Stimulated activated naive B cell treated with anti-CD40 and anti-IgM and Interleukin-4, amounts not matched to agents 10 μg/mL and 1 μg/mL and 100 μg/mL, for 72 hours (primary cell): Measurements from ENCODE around the gene SPINK7.
"Not testable (repeated sequence)": the region's sequence is repeated elsewhere in the genome, so short reads cannot be mapped to it uniquely, and the experiment has no call there.

ENCODE experiments used
- ATAC-seq, 2 donors: fragments of 150-1000 bp; cut with Tn5 transposase; replicated peaks; 2 replicates each; pipeline ENCODE4 v1.10.0; 2021; ENCODE audit warnings: moderate library complexity in 1 of 2
- DNase-seq: peaks from one replicate; pipeline ENCODE4 v3.0.0; 2021
- H3K27ac Mint-ChIP-seq: one replicate; pipeline ENCODE4 v1.8.0; 2022; ENCODE audit warnings: mild to moderate bottlenecking, mixed read lengths
- H3K27me3 Mint-ChIP-seq, 2 donors: one replicate each; pipeline ENCODE4 v1.8.0; 2022; ENCODE audit warnings: mixed read lengths in 2 of 2
- H3K36me3 Mint-ChIP-seq, 2 donors: one replicate each; pipeline ENCODE4 v1.8.0; 2022; ENCODE audit warnings: mixed read lengths in 2 of 2, mild to moderate bottlenecking in 1 of 2
- H3K4me1 Mint-ChIP-seq, 2 donors: one replicate each; pipeline ENCODE4 v1.8.0; 2022; ENCODE audit warnings: mixed read lengths in 2 of 2, mild to moderate bottlenecking in 1 of 2
- H3K4me3 Mint-ChIP-seq, 2 donors: one replicate each; pipeline ENCODE4 v1.8.0; 2022; ENCODE audit warnings: mild to moderate bottlenecking in 2 of 2, mixed read lengths in 2 of 2, moderate library complexity in 1 of 2
- H3K9me3 Mint-ChIP-seq, 2 donors: one replicate each; pipeline ENCODE4 v1.8.0; 2022; ENCODE audit warnings: mixed read lengths in 2 of 2, mild to moderate bottlenecking in 1 of 2

The SPINK7 gene

GRCh38 chr5:148320011-148320963 lies 8.1 kb downstream of the SPINK7 start:
- H3K9me3 Mint-ChIP-seq, H3K36me3 Mint-ChIP-seq, H3K27ac Mint-ChIP-seq, DNase-seq, H3K27me3 Mint-ChIP-seq, ATAC-seq, H3K4me1 Mint-ChIP-seq: not testable (repeated sequence)
- peak overlapping the region; percentile 46 to 53 for H3K4me3 Mint-ChIP-seq

GRCh38 chr5:148333262-148333849 lies 21.1 kb downstream of the SPINK7 start:
- ATAC-seq (no peak), DNase-seq (no peak)
- H3K27ac Mint-ChIP-seq = no peak overlapping the region
- H3K4me1 Mint-ChIP-seq = peaks cover 0 to 5% of the 10 kb centered on the region in 2 donors
- H3K27me3 Mint-ChIP-seq = no peaks in the 10 kb centered on the region
- H3K9me3 Mint-ChIP-seq = peaks cover 10 to 14% of the 10 kb centered on the region in 2 donors
- H3K4me3 Mint-ChIP-seq = no peak overlapping the region
- H3K36me3 Mint-ChIP-seq = peaks cover 5 to 11% of the 10 kb centered on the region in 2 donors

DNA sequence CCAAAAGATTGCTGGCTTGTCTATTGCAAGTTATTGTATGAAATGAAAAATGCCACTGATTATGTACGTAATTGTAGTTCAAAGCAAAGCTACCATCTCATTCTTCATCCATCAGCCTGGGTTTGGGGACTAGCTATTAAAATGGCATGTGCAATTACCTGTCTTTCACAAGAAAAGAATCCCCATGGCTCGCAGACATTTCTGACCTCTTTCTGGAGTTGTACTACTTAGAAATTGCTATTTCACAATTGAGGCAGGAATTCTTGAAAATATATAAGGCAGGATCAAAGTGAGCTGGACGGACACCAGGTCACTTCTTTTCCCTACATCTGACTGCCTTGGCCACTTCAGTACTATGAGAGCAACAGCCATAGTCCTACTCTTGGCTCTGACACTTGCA lies 23.0 kb downstream of the SPINK7 start, which contains the start of gene SPINK9:
Gene SPINK9 (plus strand): TSS at position 301 of the 400 bp plus-strand sequence. CDS start 55 bp downstream, at position 356.
- Mint-ChIP-seq H3K27ac (no peak within 1 kb of the TSS), H3K9me3 (peaks cover 4 to 6% of the 10 kb centered on the region in 2 donors), H3K36me3 (peaks cover 5 to 8% of the 10 kb centered on the region in 2 donors), H3K27me3 (no peaks in the 10 kb centered on the region), H3K4me3 (no peak within 1 kb of the TSS), H3K4me1 (peaks cover 0 to 5% of the 10 kb centered on the region in 2 donors)
- DNase-seq (no peak), ATAC-seq (no peak)

DNA sequence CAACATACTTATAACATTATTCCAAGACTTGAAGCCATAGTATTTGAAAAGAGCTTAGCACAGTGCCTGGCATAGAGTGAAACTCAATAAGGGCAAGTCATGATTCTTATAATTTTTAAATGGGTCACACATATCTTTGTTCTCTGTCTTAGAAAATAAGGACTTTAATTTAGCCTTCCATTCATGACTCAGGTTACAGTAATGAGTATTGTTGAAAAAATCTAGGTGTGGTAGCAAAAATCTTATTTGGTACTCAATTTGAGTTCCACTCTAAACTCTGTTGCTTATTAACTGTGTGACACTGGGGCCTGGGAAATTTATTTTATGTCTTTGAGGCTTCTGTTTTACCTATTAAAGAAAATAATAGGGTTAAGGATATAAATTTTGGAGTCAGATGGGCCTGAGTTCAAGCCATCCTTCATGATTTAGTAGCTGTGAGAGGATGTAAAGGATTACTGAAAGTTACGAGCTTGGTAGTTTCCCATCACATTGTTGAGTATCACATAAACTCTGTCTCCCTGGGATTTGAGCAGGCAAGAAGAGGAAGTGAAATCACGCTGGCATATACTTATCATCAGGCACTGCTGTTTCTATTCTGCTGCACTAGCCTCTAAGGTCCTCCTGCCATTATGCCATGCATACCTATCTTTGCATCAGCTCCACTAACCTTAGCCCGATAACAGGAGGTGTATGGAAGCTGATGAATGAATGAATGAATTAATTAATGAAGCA lies 24.6 kb downstream of the SPINK7 start:
- Mint-ChIP-seq H3K4me3 (no peak overlapping the region), H3K27me3 (no peaks in the 10 kb centered on the region), H3K27ac (no peak overlapping the region), H3K9me3 (peaks cover 0 to 1% of the 10 kb centered on the region in 2 donors), H3K4me1 (peaks cover 0 to 5% of the 10 kb centered on the region in 2 donors), H3K36me3 (peaks cover 2 to 3% of the 10 kb centered on the region in 2 donors)
- peak; percentile 68 to 81 for ATAC-seq
- DNase-seq = peak; percentile 0

DNA sequence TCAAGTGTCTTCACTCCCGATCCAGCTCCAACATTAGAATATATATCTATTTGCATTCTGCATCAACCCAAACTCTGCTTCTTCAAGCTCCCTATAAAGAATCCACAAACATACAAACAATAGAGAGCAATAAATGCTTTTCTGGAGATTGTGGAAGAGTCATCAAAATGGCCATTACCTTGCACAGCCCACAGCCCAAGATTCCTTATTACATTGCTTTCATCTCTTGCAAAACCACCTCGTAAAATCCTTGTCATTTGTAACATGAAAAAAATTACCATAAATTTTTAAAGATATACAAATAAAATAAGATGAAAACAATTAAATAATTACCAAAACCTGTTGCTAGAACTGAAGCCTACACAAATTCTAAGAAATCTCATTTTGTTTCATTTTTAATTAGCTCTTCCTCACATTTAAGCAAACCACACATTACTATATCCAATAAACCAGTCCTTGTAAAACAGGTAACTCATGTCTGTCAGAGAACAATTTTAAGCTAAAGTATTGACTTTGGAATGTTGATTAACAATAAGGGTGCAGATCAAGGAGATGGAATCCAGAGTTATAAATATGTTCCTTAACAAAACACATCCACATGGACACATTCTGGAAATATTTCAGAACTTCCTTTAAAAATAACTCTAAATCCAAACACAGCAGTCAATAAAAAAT lies 30.3 kb downstream of the SPINK7 start:
- Mint-ChIP-seq H3K9me3 (peaks cover 0 to 1% of the 10 kb centered on the region in 2 donors), H3K4me3 (no peak overlapping the region), H3K27ac (no peak overlapping the region), H3K36me3 (peaks cover 2 to 4% of the 10 kb centered on the region in 2 donors), H3K4me1 (no peaks in the 10 kb centered on the region), H3K27me3 (no peaks in the 10 kb centered on the region)
- ATAC-seq (no peak), DNase-seq (no peak)

GRCh38 chr5:148343046-148343407 lies 30.8 kb downstream of the SPINK7 start:
- Mint-ChIP-seq H3K27me3 (no peaks in the 10 kb centered on the region), H3K36me3 (peaks cover 2 to 4% of the 10 kb centered on the region in 2 donors)
- ATAC-seq = no peak

GRCh38 chr5:148343603-148344487 lies 31.6 kb downstream of the SPINK7 start:
- H3K27ac Mint-ChIP-seq = no peak overlapping the region
- H3K27me3 Mint-ChIP-seq = no peaks in the 10 kb centered on the region
- H3K4me3 Mint-ChIP-seq = no peak overlapping the region
- DNase-seq (no peak), ATAC-seq (no peak)
- peaks cover 0 to 1% of the 10 kb centered on the region in 2 donors for H3K9me3 Mint-ChIP-seq
- H3K36me3 Mint-ChIP-seq = peaks cover 2 to 4% of the 10 kb centered on the region in 2 donors
- H3K4me1 Mint-ChIP-seq = no peaks in the 10 kb centered on the region

More at GRCh38 chr5:148343046-148343407, 30.8 kb downstream of the SPINK7 start:
- H3K27ac Mint-ChIP-seq = no peak overlapping the region
- no peaks in the 10 kb centered on the region for H3K4me1 Mint-ChIP-seq
- DNase-seq = no peak
- peaks cover 0 to 1% of the 10 kb centered on the region in 2 donors for H3K9me3 Mint-ChIP-seq
- H3K4me3 Mint-ChIP-seq = no peak overlapping the region

GRCh38 chr5:148347706-148348105 lies 35.5 kb downstream of the SPINK7 start:
- Mint-ChIP-seq H3K36me3 (peaks cover 3 to 8% of the 10 kb centered on the region in 2 donors), H3K4me3 (no peak overlapping the region), H3K27me3 (no peaks in the 10 kb centered on the region), H3K4me1 (no peaks in the 10 kb centered on the region), H3K9me3 (peaks cover 0 to 2% of the 10 kb centered on the region in 2 donors), H3K27ac (no peak overlapping the region)
- no peak for DNase-seq
- no peak for ATAC-seq

GRCh38 chr5:148352696-148353095 lies 40.5 kb downstream of the SPINK7 start:
- peaks cover 0 to 4% of the 10 kb centered on the region in 2 donors for H3K4me1 Mint-ChIP-seq

DNA sequence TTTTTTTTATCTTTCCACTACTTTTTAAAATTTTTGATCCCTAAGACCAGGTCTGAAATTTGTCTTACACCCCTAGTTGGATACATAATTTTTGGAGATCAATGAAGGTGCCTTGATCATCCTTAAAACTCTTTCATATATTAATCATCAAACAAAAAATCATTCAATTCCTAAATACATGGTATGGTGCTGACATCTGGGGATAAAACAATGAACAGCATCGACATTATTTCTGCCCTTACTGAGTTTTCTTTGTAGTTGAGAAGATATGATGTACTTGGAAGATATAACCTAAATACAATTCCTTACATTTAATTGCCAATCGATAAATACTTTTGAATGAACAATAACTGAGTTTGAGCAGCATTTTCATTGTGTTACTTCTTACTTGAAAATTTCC lies 41.4 kb downstream of the SPINK7 start:
- no peak overlapping the region for H3K27ac Mint-ChIP-seq
- peaks cover 0 to 2% of the 10 kb centered on the region in 2 donors for H3K9me3 Mint-ChIP-seq
- no peak for DNase-seq
- H3K36me3 Mint-ChIP-seq = peaks cover 3 to 8% of the 10 kb centered on the region in 2 donors
- H3K4me3 Mint-ChIP-seq = no peak overlapping the region
- ATAC-seq = no peak
- H3K4me1 Mint-ChIP-seq = peaks cover 0 to 4% of the 10 kb centered on the region in 2 donors
- no peaks in the 10 kb centered on the region for H3K27me3 Mint-ChIP-seq

More at GRCh38 chr5:148352696-148353095, 40.5 kb downstream of the SPINK7 start:
- no peak overlapping the region for H3K27ac Mint-ChIP-seq
- DNase-seq = no peak
- no peaks in the 10 kb centered on the region for H3K27me3 Mint-ChIP-seq
- H3K9me3 Mint-ChIP-seq = peaks cover 0 to 2% of the 10 kb centered on the region in 2 donors
- ATAC-seq = no peak
- H3K4me3 Mint-ChIP-seq = no peak overlapping the region
- peaks cover 3 to 8% of the 10 kb centered on the region in 2 donors for H3K36me3 Mint-ChIP-seq

DNA sequence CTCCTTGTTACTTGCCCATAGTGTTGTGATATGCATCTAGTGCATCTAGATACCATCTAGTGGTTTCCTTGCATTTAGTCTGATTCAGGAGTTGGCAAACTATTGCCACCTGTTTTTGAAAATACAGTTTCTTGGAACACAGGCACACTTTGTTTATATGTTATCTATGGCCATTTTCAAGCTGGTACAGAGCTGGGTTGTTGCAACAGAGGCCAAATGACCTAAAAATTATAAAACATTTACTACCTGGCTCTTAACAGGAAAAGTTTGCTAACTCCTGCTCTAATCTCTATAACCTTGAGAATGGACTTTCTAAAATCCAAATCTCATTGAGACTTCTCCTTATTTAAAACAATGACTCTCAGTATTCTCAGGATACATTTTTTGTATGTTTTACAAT lies 52.1 kb downstream of the SPINK7 start:
- ATAC-seq (no peak), DNase-seq (no peak)
- Mint-ChIP-seq H3K27ac (no peak overlapping the region), H3K9me3 (peaks cover 4% of the 10 kb centered on the region in 2 donors), H3K4me1 (no peaks in the 10 kb centered on the region), H3K36me3 (peaks cover 3 to 8% of the 10 kb centered on the region in 2 donors), H3K4me3 (no peak overlapping the region), H3K27me3 (no peaks in the 10 kb centered on the region)
